ENCODE measurements around the gene TIGD3.

- no peak for TF ChIP-seq CTCF (conservative IDR thresholded peaks at IDR 0.05; ENCODE audit: low read depth in 2 of 2)
- TF ChIP-seq EZH2 (IDR thresholded peaks at IDR 0.05; ENCODE audit: low read depth, unreplicated experiment): no peak
- no peak for TF ChIP-seq POLR2AphosphoS5 (IDR thresholded peaks at IDR 0.05; ENCODE audit: low read depth)
- no peak for TF ChIP-seq REST (IDR thresholded peaks at IDR 0.05; ENCODE audit: unreplicated experiment)
- TF ChIP-seq STAT1 (IDR thresholded peaks at IDR 0.05; ENCODE audit: unreplicated experiment): no peak
Measured at GRCh38 chr11:65310736-65311135, 43.8 kb upstream of the TIGD3 start.

Data from GM23338 (cell line).